Motor neuron (in vitro differentiated cells): Measurements from ENCODE around the gene EXOC1. TPM values are rescaled to one million over a fixed set of nuclear protein-coding genes. Genes with fewer than 3 reads are reported as not detected.
A peak's percentile ranks its signal among the peaks of the same experiment; 100 is the strongest.

Experiments
- ATAC-seq, 8 experiments: fragments of 200-7000 bp; cut with Tn5 transposase; replicated peaks in 6 of 8; 2 replicates each; pipeline ENCODE4 v1.8.0; 2021; ENCODE audit warnings: mild to moderate bottlenecking in 8 of 8, moderate library complexity in 8 of 8
- H3K27ac ChIP-seq, 2 donors: fragments of 250-450 bp; sonication (Bioruptor Pico); 2 replicates each; pipeline ENCODE4 v1.9.0; 2021; ENCODE audit warnings: antibody characterized with exemption in 2 of 2, mild to moderate bottlenecking in 2 of 2, moderate library complexity in 1 of 2
- H3K4me1 ChIP-seq, 2 donors: fragments of 250-450 bp; sonication (Bioruptor Pico); replicated peaks in 1 of 2; 2 replicates each; pipeline ENCODE4 v1.6.1; 2021; ENCODE audit warnings: antibody characterized with exemption in 2 of 2, mild to moderate bottlenecking in 2 of 2, moderate library complexity in 1 of 2
- H3K4me3 ChIP-seq, 5 donors: fragments of 250-450 bp; sonication (Bioruptor Pico); 2 replicates each; pipeline ENCODE4 v1.9.0; 2021; ENCODE audit warnings: antibody characterized with exemption in 5 of 5, mild to moderate bottlenecking in 5 of 5, moderate library complexity in 4 of 5
- WGBS, 10 experiments: fragments of 450-650 bp; shearing (Covaris generic); methylation state at CpG; one replicate each; pipeline ENCODE4 v1.0.0; 2022; 5-methylcytosine and 5-hydroxymethylcytosine counted together
- in situ Hi-C, 9 experiments: fragments of 400-800 bp; cut with MboI; loops; one replicate each; pipeline ENCODE4 v1.15.0; 2021; ENCODE audit warnings: low sequenced_read_pairs in 9 of 9, low pct_unique_long_range_greater_than_20kb in 2 of 9; ENCODE audit not compliant: unreplicated experiment in 9 of 9
- total RNA-seq, 8 experiments: library from RNA; unstranded; fragments of 300-600 nt; gene quantifications; 2 replicates each; pipeline versions ENCODE4 v1.2.3 to v1.2.4, GENCODE V29; 2022

Gene EXOC1
- total RNA-seq, 8 experiments from 2014 or later, result 31.3 to 52.3 (median 44.7) TPM

GRCh38 chr4:55864577-55865223 lies 11.3 kb downstream of the EXOC1 start:
- ATAC-seq, result no peak
- in situ Hi-C loops, result no loop called here
- Histone ChIP-seq H3K4me3 (no peak overlapping the region), H3K4me1 (no peaks in the 10 kb centered on the region), H3K27ac (no peak overlapping the region)
- 80 to 100% (median 100%) methylated on average over 1 of the region's 1 CpG; no CpG with 5 or more reads in 1 of the 10 experiments for WGBS, 10 experiments

- in situ Hi-C loops, result no loop called here
- Histone ChIP-seq H3K4me3 (no peak overlapping the region), H3K27ac (no peak overlapping the region), H3K4me1 (no peaks in the 10 kb centered on the region)
- WGBS, 10 experiments, result 3 to 100% (median 62%) methylated on average over 1 to 2 of the region's 2 CpGs; no CpG with 5 or more reads in 3 of the 10 experiments
- ATAC-seq, result peak in 2 of 8 experiments; percentile 48 to 61
Measured at GRCh38 chr4:55865228-55865806, 11.9 kb downstream of the EXOC1 start.

- ATAC-seq, result peak in 3 of 8 experiments; percentile 30 to 85 (median 85)
- no peak overlapping the region for H3K27ac ChIP-seq
- 14 to 100% (median 81%) methylated on average over 1 to 2 of the region's 2 CpGs for WGBS, 10 experiments
- in situ Hi-C loops, result no loop called here
- H3K4me3 ChIP-seq, result no peak overlapping the region
- no peaks in the 10 kb centered on the region for H3K4me1 ChIP-seq
Measured at GRCh38 chr4:55866290-55866907, 13.0 kb downstream of the EXOC1 start.

- peak in 7 of 8 experiments; percentile 44 to 80 (median 61) for ATAC-seq
- in situ Hi-C loops, result no loop called here
- H3K4me1 ChIP-seq, result no peaks in the 10 kb centered on the region
- WGBS, 10 experiments, result 0 to 40% (median 15%) methylated on average over 1 to 4 of the region's 4 CpGs
- no peak overlapping the region for H3K27ac ChIP-seq
- no peak overlapping the region for H3K4me3 ChIP-seq
Measured at GRCh38 chr4:55866973-55867574, 13.6 kb downstream of the EXOC1 start.

- in situ Hi-C loops, result no loop called here
- WGBS, 10 experiments, result 86 to 100% (median 100%) methylated on average over 1 of the region's 1 CpG; no CpG with 5 or more reads in 2 of the 10 experiments
- Histone ChIP-seq H3K4me1 (no peaks in the 10 kb centered on the region), H3K27ac (no peak overlapping the region), H3K4me3 (no peak overlapping the region)
- ATAC-seq, result no peak
Measured at GRCh38 chr4:55868581-55869090, 15.2 kb downstream of the EXOC1 start.

DNA sequence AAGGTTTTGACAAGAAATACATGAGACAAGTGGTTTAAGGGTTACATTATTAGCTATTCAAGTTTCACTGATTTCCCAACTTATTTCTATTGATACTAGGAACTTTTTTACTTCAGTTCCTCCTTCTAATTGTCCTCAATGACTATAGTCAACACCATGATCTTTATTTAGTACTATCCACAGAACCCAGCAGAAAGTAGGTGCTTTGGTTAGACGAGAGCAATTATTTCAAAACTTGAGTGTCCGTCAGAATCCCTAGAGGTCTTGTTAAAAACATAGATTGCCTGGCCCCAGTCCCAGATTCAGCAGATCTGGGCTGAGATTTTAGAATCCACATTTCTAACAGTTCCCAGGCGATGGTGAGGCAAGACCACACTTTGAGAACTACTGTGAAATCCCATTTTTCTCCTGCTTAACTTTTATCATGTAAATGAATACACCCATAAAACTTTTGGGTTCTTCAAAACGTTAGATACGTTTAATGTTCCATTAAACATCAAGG lies 17.9 kb downstream of the EXOC1 start:
- Histone ChIP-seq H3K4me3 (no peak overlapping the region), H3K27ac (no peak overlapping the region), H3K4me1 (no peaks in the 10 kb centered on the region)
- WGBS, 10 experiments, result 57 to 97% (median 78%) methylated on average over 3 to 5 of the region's 5 CpGs
- no peak for ATAC-seq
- in situ Hi-C loops, result no loop called here

DNA sequence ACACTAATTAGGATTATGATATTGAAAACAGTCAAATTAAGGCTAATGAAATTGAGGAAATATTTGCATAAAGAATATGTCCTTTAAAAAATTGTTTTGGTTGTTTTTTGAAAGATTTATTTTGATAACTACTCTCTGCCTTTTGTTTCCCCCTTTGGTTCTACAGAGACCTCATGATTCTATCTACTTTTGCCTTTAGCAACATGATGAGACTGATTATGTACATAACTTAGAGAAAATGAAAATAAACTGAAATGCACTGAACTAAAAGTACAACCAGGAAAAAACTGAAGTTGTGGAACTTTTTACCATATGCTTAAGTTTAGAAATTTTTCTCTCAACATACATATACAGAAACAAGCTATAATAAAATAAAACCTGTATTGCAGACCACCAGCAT lies 21.4 kb downstream of the EXOC1 start:
- Histone ChIP-seq H3K27ac (no peak overlapping the region), H3K4me1 (no peaks in the 10 kb centered on the region), H3K4me3 (no peak overlapping the region)
- ATAC-seq, result peak in 3 of 8 experiments; percentile 34 to 63 (median 52)
- in situ Hi-C loops, result no loop called here

DNA sequence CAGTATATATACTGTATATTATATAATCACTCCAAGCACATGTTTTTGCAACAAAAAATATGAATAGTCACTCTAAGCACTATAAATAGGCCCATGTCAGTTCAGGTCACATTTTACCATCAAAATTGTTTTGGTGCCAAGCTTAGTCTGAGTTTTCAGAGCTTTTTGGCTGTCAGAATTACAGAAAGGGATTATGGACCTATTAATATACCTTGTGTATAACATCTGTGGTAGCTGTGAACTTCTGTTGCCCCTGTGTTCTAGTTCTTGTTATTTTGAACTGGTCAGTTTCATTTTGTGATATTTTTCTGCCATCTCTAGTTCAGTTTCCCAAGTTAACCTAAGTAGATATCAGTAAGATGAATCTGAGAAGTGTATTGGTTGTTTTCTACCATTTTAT lies 22.9 kb downstream of the EXOC1 start:
- Histone ChIP-seq H3K27ac (no peak overlapping the region), H3K4me1 (no peaks in the 10 kb centered on the region), H3K4me3 (no peak overlapping the region)
- in situ Hi-C loops, result no loop called here
- no peak for ATAC-seq

- no peak for ATAC-seq
- peaks cover 0 to 3% of the 10 kb centered on the region in 2 donors for H3K4me1 ChIP-seq
- no peak overlapping the region for H3K27ac ChIP-seq
- in situ Hi-C loops, result no loop called here
- H3K4me3 ChIP-seq, result no peak overlapping the region
- WGBS, 10 experiments, result 60 to 100% (median 93%) methylated on average over 1 to 3 of the region's 3 CpGs
Measured at GRCh38 chr4:55879224-55879623, 25.8 kb downstream of the EXOC1 start.

- no peak overlapping the region for H3K27ac ChIP-seq
- ATAC-seq, result no peak
- WGBS, 10 experiments, result 89 to 100% (median 100%) methylated on average over 1 to 3 of the region's 3 CpGs
- peaks cover 0 to 3% of the 10 kb centered on the region in 2 donors for H3K4me1 ChIP-seq
- in situ Hi-C loops, result no loop called here
- no peak overlapping the region for H3K4me3 ChIP-seq
Measured at GRCh38 chr4:55880652-55881280, 27.3 kb downstream of the EXOC1 start.

- Histone ChIP-seq H3K4me3 (no peak overlapping the region), H3K27ac (no peak overlapping the region), H3K4me1 (peaks cover 0 to 3% of the 10 kb centered on the region in 2 donors)
- no peak for ATAC-seq
- in situ Hi-C loops, result no loop called here
- 20 to 100% (median 64%) methylated on average over 1 to 2 of the region's 2 CpGs for WGBS, 10 experiments
Measured at GRCh38 chr4:55884093-55884850, 30.8 kb downstream of the EXOC1 start.

DNA sequence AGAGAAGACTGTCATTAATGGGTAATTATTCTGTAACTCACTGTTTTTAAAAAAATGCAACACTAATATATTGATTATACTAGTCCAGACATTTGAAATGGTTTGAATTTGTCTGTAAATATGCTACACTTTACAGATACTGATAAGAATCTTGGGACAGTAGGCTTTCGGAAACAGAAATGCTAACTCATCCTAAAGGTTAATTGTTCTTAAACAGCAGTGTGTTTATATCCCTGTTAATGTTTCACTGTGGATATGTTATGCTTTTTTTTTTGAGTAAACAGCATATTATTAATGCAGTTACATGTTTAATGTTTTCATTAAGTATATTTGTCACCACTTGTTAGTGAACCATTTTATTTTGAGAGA lies 31.4 kb downstream of the EXOC1 start:
- Histone ChIP-seq H3K4me1 (peaks cover 0 to 3% of the 10 kb centered on the region in 2 donors), H3K27ac (no peak overlapping the region), H3K4me3 (no peak overlapping the region)
- WGBS, 10 experiments, result 71 to 100% (median 100%) methylated on average over 1 of the region's 1 CpG; no CpG with 5 or more reads in 3 of the 10 experiments
- no peak for ATAC-seq
- in situ Hi-C loops, result no loop called here
